PC-9 (cell line): ENCODE data around the gene GADD45A.

Source experiments
- EZH2 ChIP-seq: fragments of 200-600 bp; sonication (generic); IDR thresholded peaks from 2 replicates; pipeline ENCODE4 v1.8.0; 2017; ENCODE audit warnings: antibody characterized with exemption, low read depth
- TF ChIP-seq, protein P1 (sequence below): fragments of 200-600 bp; sonication (generic); conservative IDR thresholded peaks from 2 replicates; pipeline ENCODE4 v1.6.1; 2017; ENCODE audit warnings: mixed run types, antibody characterized with exemption, mild to moderate bottlenecking, moderate library complexity

DNA sequence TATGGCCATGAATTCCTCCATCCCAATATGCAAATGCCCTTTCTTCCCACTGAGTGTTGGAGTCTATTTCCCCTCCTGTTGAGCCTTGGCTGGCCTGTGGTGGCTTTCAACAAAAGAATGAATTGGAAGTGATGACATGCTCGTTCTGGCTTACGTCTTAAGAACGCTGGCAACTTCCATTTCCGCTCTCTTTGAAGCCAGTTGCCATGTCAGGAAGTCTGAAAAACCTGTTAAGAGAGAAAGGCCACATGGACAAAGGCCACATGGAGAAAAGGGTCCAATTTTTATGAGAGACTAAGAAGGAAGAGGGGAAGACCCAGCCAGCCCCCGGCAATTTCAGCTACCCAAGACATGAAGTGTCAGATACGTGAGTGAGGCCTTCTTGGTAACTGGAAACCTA is 45.6 kb upstream of the GADD45A start:
- TF ChIP-seq, protein P1, sequence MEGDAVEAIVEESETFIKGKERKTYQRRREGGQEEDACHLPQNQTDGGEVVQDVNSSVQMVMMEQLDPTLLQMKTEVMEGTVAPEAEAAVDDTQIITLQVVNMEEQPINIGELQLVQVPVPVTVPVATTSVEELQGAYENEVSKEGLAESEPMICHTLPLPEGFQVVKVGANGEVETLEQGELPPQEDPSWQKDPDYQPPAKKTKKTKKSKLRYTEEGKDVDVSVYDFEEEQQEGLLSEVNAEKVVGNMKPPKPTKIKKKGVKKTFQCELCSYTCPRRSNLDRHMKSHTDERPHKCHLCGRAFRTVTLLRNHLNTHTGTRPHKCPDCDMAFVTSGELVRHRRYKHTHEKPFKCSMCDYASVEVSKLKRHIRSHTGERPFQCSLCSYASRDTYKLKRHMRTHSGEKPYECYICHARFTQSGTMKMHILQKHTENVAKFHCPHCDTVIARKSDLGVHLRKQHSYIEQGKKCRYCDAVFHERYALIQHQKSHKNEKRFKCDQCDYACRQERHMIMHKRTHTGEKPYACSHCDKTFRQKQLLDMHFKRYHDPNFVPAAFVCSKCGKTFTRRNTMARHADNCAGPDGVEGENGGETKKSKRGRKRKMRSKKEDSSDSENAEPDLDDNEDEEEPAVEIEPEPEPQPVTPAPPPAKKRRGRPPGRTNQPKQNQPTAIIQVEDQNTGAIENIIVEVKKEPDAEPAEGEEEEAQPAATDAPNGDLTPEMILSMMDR = no peak
- no peak for TF ChIP-seq EZH2
